GM13976 (cell line): ENCODE results near the gene PDXDC1.
"Not testable (repeated sequence)": the region's sequence is repeated elsewhere in the genome, so short reads cannot be mapped to it uniquely, and the experiment has no call there.

ENCODE experiments used
- DNase-seq: peaks from one replicate; pipeline ENCODE4 v3.0.0; 2012; ENCODE audit warnings: low spot score
- in situ Hi-C: fragments of 300-500 bp; cut with MboI; formaldehyde crosslinking; loops from one replicate; pipeline ENCODE4 v1.12.0; 2022; ENCODE audit warnings: low sequenced_read_pairs, mixed read lengths, inconsistent platforms; ENCODE audit not compliant: unreplicated experiment

PDXDC1 gene

GRCh38 chr16:14974331-14974655, 533 bp upstream of the PDXDC1 start:
- in situ Hi-C loops, result not testable (repeated sequence)
- DNase-seq, result peak; percentile 53

GRCh38 chr16:14975418-14976194, 780 bp downstream of the PDXDC1 start:
- in situ Hi-C loops, result not testable (repeated sequence)
- DNase-seq, result peak; percentile 33

- in situ Hi-C loops, DNase-seq: not testable (repeated sequence)
Observed at GRCh38 chr16:14976971-14977736, 2.3 kb downstream of the PDXDC1 start.

GRCh38 chr16:14978281-14978680, 3.5 kb downstream of the PDXDC1 start:
- in situ Hi-C loops, DNase-seq: not testable (repeated sequence)

GRCh38 chr16:14978908-14979307, 4.1 kb downstream of the PDXDC1 start:
- DNase-seq, in situ Hi-C loops: not testable (repeated sequence)

- DNase-seq, in situ Hi-C loops: not testable (repeated sequence)
Observed at GRCh38 chr16:14981234-14981633, 6.4 kb downstream of the PDXDC1 start.

- DNase-seq, in situ Hi-C loops: not testable (repeated sequence)
Observed at GRCh38 chr16:14982521-14982920, 7.7 kb downstream of the PDXDC1 start.

- DNase-seq, in situ Hi-C loops: not testable (repeated sequence)
Observed at GRCh38 chr16:14988092-14988491, 13.3 kb downstream of the PDXDC1 start.

GRCh38 chr16:14988661-14989191, 13.9 kb downstream of the PDXDC1 start:
- peak; percentile 48 for DNase-seq
- in situ Hi-C loops, result not testable (repeated sequence)

GRCh38 chr16:14989291-14990281, 14.8 kb downstream of the PDXDC1 start:
- in situ Hi-C loops, DNase-seq: not testable (repeated sequence)

- DNase-seq, in situ Hi-C loops: not testable (repeated sequence)
Observed at GRCh38 chr16:14993277-14994151, 18.7 kb downstream of the PDXDC1 start.

GRCh38 chr16:14996702-14997101, 21.9 kb downstream of the PDXDC1 start:
- in situ Hi-C loops, DNase-seq: not testable (repeated sequence)

- DNase-seq, in situ Hi-C loops: not testable (repeated sequence)
Observed at GRCh38 chr16:14998300-14998699, 23.5 kb downstream of the PDXDC1 start.

GRCh38 chr16:14999845-15000244, 25.0 kb downstream of the PDXDC1 start:
- in situ Hi-C loops, DNase-seq: not testable (repeated sequence)

GRCh38 chr16:15002448-15002847, 27.6 kb downstream of the PDXDC1 start:
- in situ Hi-C loops, DNase-seq: not testable (repeated sequence)

- DNase-seq, in situ Hi-C loops: not testable (repeated sequence)
Observed at GRCh38 chr16:15005357-15006132, 30.7 kb downstream of the PDXDC1 start.

GRCh38 chr16:15008647-15009046, 33.8 kb downstream of the PDXDC1 start:
- DNase-seq, in situ Hi-C loops: not testable (repeated sequence)
